Mesendoderm (in vitro differentiated cells): ENCODE results near the gene CLCN6.

ENCODE experiments used
- DNase-seq: peaks from one replicate; pipeline ENCODE4 v3.0.0; 2013
- H2AK5ac ChIP-seq: 2 replicates; pipeline ENCODE4 v1.6.1; 2013; ENCODE audit warnings: low read length, inconsistent platforms
- H2BK120ac ChIP-seq: 2 replicates; pipeline ENCODE4 v1.6.1; 2013; ENCODE audit warnings: low read depth, mild to moderate bottlenecking, low read length, moderate library complexity, mixed read lengths
- H2BK15ac ChIP-seq: replicated peaks from 2 replicates; pipeline ENCODE4 v1.6.1; 2013; ENCODE audit warnings: low read depth, mild to moderate bottlenecking, moderate library complexity
- H2BK5ac ChIP-seq: 2 replicates; pipeline ENCODE4 v1.6.1; 2013; ENCODE audit warnings: low read length, inconsistent platforms
- H3K18ac ChIP-seq: 2 replicates; pipeline ENCODE4 v1.6.1; 2013; ENCODE audit warnings: mild to moderate bottlenecking, low read length, mixed read lengths
- H3K23ac ChIP-seq: one replicate; pipeline ENCODE4 v1.6.1; 2013; ENCODE audit warnings: low read length
- H3K27ac ChIP-seq: 2 replicates; pipeline ENCODE4 v1.5.1; 2013; ENCODE audit warnings: low read depth, mild to moderate bottlenecking, inconsistent platforms, low read length, moderate library complexity
- H3K27me3 ChIP-seq: 2 replicates; pipeline ENCODE4 v1.6.1; 2013; ENCODE audit warnings: low read length, control low read depth, mild to moderate bottlenecking, inconsistent platforms; ENCODE audit not compliant: insufficient read depth, poor library complexity
- H3K36me3 ChIP-seq: 2 replicates; pipeline ENCODE4 v1.6.1; 2013; ENCODE audit warnings: low read length, inconsistent platforms; ENCODE audit not compliant: control insufficient read depth, insufficient read depth
- H3K4ac ChIP-seq: one replicate; pipeline ENCODE4 v1.6.1; 2013; ENCODE audit warnings: low read depth, mild to moderate bottlenecking, low read length, moderate library complexity
- H3K4me1 ChIP-seq: 2 replicates; pipeline ENCODE4 v1.6.1; 2013; ENCODE audit warnings: low read depth, low read length, inconsistent platforms; ENCODE audit not compliant: control insufficient read depth
- H3K4me2 ChIP-seq: 2 replicates; pipeline ENCODE4 v1.6.1; 2013; ENCODE audit warnings: low read length
- H3K4me3 ChIP-seq: 2 replicates; pipeline ENCODE4 v1.5.1; 2013; ENCODE audit warnings: mild to moderate bottlenecking, low read length
- H3K56ac ChIP-seq: one replicate; pipeline ENCODE4 v1.6.1; 2013; ENCODE audit warnings: low read length
- H3K79me1 ChIP-seq: 2 replicates; pipeline ENCODE4 v1.6.1; 2013; ENCODE audit warnings: low read length, inconsistent platforms
- H3K79me2 ChIP-seq: 2 replicates; pipeline ENCODE4 v1.6.1; 2013; ENCODE audit warnings: mild to moderate bottlenecking, low read length; ENCODE audit not compliant: control insufficient read depth, insufficient read depth
- H3K9ac ChIP-seq: 2 replicates; pipeline ENCODE4 v1.6.1; 2013; ENCODE audit warnings: low read length, inconsistent platforms
- H4K5ac ChIP-seq: one replicate; pipeline ENCODE4 v1.6.1; 2013; ENCODE audit warnings: low read length
- H4K8ac ChIP-seq: one replicate; pipeline ENCODE4 v1.6.1; 2013; ENCODE audit warnings: low read depth, mild to moderate bottlenecking, control low read depth, low read length, moderate library complexity
- whole genome bisulfite sequencing: extraction: QIAGEN DNeasy Blood & Tissue Kit; methylation state at CpG from one replicate; pipeline ENCODE4 v1.1.7; 2013; ENCODE audit warnings: low lambda C conversion rate, missing lambda C conversion rate; ENCODE audit not compliant: insufficient coverage; ENCODE audit errors: extremely low coverage; 5-methylcytosine and 5-hydroxymethylcytosine counted together

Gene CLCN6

GRCh38 chr1:11768821-11769220, 37.2 kb upstream of the CLCN6 start:
- Histone ChIP-seq H3K27ac (no peak overlapping the region), H3K4me2 (no peak overlapping the region), H3K36me3 (no peaks in the 10 kb centered on the region), H3K23ac (no peak overlapping the region), H3K27me3 (no peaks in the 10 kb centered on the region), H3K79me1 (no peaks in the 10 kb centered on the region), H3K18ac (no peak overlapping the region), H2BK5ac (no peak overlapping the region), H4K5ac (no peak overlapping the region), H2BK15ac (no peak overlapping the region), H3K79me2 (no peaks in the 10 kb centered on the region), H3K9ac (no peak overlapping the region), H3K56ac (no peak overlapping the region), H4K8ac (no peak overlapping the region), H3K4me3 (no peak overlapping the region), H3K4ac (no peak overlapping the region), H2AK5ac (no peak overlapping the region), H3K4me1 (no peaks in the 10 kb centered on the region), H2BK120ac (no peak overlapping the region)
- DNase-seq: peak; percentile 36
- no CpG with 5 or more reads among the region's 4 CpGs for WGBS

DNA sequence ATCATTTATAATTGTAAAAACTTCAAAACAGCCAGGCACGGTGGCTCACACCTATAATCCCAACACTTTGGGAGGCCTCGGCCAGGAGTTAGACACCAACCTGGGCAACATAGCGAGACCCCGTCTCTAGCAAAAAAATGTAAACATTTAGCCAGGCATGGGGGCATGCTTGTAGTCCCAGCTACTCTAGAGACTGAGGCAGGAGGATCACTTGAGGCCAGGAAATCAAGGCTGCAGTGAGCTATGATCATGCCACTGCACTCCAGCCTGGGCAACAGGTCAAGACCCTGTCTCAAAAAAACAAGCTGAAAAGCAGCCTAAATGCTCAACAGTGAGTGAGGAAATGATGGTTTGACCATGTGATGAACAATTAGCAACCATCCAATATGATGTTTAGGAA, 36.7 kb upstream of the CLCN6 start:
- no peak overlapping the region for H4K5ac ChIP-seq
- H2AK5ac ChIP-seq: no peak overlapping the region
- DNase-seq: no peak
- no peak overlapping the region for H3K4me2 ChIP-seq
- no peak overlapping the region for H2BK5ac ChIP-seq
- H3K23ac ChIP-seq: no peak overlapping the region
- H3K18ac ChIP-seq: no peak overlapping the region
- H3K4me3 ChIP-seq: no peak overlapping the region
- no peak overlapping the region for H2BK120ac ChIP-seq
- no peak overlapping the region for H3K56ac ChIP-seq
- H4K8ac ChIP-seq: no peak overlapping the region
- no peak overlapping the region for H3K9ac ChIP-seq
- H3K27me3 ChIP-seq: no peaks in the 10 kb centered on the region
- no peak overlapping the region for H2BK15ac ChIP-seq
- no CpG with 5 or more reads among the region's 4 CpGs for WGBS
- H3K4me1 ChIP-seq: no peaks in the 10 kb centered on the region
- H3K27ac ChIP-seq: no peak overlapping the region
- H3K4ac ChIP-seq: no peak overlapping the region
- H3K79me2 ChIP-seq: no peaks in the 10 kb centered on the region
- H3K79me1 ChIP-seq: no peaks in the 10 kb centered on the region
- no peaks in the 10 kb centered on the region for H3K36me3 ChIP-seq

- Histone ChIP-seq H3K9ac (no peak overlapping the region), H2BK15ac (no peak overlapping the region), H2AK5ac (no peak overlapping the region), H3K4ac (no peak overlapping the region), H4K8ac (no peak overlapping the region), H3K27ac (no peak overlapping the region), H3K56ac (no peak overlapping the region), H4K5ac (no peak overlapping the region), H3K4me3 (no peak overlapping the region), H3K4me2 (no peak overlapping the region), H2BK5ac (no peak overlapping the region), H3K4me1 (no peaks in the 10 kb centered on the region), H3K18ac (no peak overlapping the region), H3K79me2 (no peaks in the 10 kb centered on the region), H2BK120ac (no peak overlapping the region), H3K23ac (no peak overlapping the region), H3K79me1 (no peaks in the 10 kb centered on the region), H3K36me3 (no peaks in the 10 kb centered on the region), H3K27me3 (no peaks in the 10 kb centered on the region)
- DNase-seq: no peak
Observed at GRCh38 chr1:11770011-11770410, 36.0 kb upstream of the CLCN6 start.

DNA sequence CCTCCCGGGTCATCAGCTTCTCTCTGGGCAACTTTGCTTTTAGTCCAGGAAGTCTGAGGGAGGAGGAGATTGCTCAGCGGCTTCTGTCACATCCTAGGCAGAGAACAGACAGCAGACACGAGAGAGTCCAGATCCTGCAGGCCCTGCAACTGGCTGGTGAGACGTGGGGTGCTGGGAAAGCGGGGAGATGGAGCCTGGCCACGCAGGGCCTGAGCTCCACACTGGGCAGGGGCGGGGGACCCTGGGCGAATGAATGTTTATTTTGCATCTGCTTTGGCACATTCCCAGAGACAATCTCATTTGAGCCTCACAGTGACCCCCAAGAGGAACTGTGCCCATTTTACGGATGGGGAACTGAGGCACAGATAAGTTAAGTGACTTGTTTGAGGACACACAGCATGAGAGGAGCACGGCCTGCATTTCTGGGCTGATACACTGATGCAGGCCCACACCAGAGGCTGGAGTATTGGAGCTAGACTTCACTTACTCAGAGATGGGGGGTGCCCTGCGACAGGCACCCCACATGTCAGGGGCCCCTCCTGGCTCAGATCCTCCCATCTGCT, 34.4 kb upstream of the CLCN6 start:
- no peaks in the 10 kb centered on the region for H3K27me3 ChIP-seq
- no peak overlapping the region for H3K9ac ChIP-seq
- WGBS: no CpG with 5 or more reads among the region's 11 CpGs
- no peaks in the 10 kb centered on the region for H3K4me1 ChIP-seq
- H3K79me1 ChIP-seq: no peaks in the 10 kb centered on the region
- no peak overlapping the region for H3K23ac ChIP-seq
- no peak overlapping the region for H3K4me3 ChIP-seq
- no peak overlapping the region for H3K27ac ChIP-seq
- no peak overlapping the region for H3K4ac ChIP-seq
- H3K36me3 ChIP-seq: no peaks in the 10 kb centered on the region
- no peaks in the 10 kb centered on the region for H3K79me2 ChIP-seq
- no peak overlapping the region for H2AK5ac ChIP-seq
- no peak overlapping the region for H2BK5ac ChIP-seq
- no peak overlapping the region for H3K56ac ChIP-seq
- H2BK120ac ChIP-seq: no peak overlapping the region
- no peak overlapping the region for H2BK15ac ChIP-seq
- no peak overlapping the region for H4K5ac ChIP-seq
- H3K18ac ChIP-seq: no peak overlapping the region
- H4K8ac ChIP-seq: no peak overlapping the region
- H3K4me2 ChIP-seq: no peak overlapping the region
- DNase-seq: no peak

DNA sequence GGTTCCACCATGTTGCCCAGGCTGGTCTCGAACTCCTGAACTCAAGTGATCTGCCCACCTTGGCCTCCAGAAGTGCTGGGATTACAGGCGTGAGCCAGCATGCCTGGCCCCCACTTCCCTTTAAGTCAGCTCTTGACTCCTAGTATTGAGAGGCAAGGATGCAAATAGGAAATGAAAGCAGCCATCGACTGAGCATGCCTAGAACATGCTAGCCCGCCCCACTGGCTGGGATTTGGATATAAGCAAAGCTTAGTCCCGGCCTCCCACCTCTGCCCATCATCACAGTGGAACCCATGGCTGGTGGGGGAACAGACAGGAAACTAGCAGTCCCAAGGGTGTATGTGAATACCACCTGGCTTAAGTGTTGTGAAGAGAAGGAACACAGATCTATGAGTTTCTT, 33.5 kb upstream of the CLCN6 start:
- no CpG with 5 or more reads among the region's 5 CpGs for WGBS
- no peaks in the 10 kb centered on the region for H3K36me3 ChIP-seq

GRCh38 chr1:11774753-11775152, 31.2 kb upstream of the CLCN6 start:
- Histone ChIP-seq H3K9ac (no peak overlapping the region), H4K5ac (no peak overlapping the region), H2BK15ac (no peak overlapping the region), H4K8ac (no peak overlapping the region), H2AK5ac (no peak overlapping the region), H3K27me3 (no peaks in the 10 kb centered on the region), H3K4me2 (no peak overlapping the region), H3K4ac (no peak overlapping the region), H2BK120ac (no peak overlapping the region), H3K23ac (no peak overlapping the region), H3K79me1 (no peaks in the 10 kb centered on the region), H3K18ac (no peak overlapping the region), H2BK5ac (no peak overlapping the region), H3K4me3 (no peak overlapping the region), H3K4me1 (no peaks in the 10 kb centered on the region), H3K79me2 (no peaks in the 10 kb centered on the region), H3K27ac (no peak overlapping the region), H3K56ac (no peak overlapping the region), H3K36me3 (no peaks in the 10 kb centered on the region)
- no peak for DNase-seq
- WGBS: no CpG with 5 or more reads among the region's 9 CpGs

More for the DNA sequence above, 33.5 kb upstream of the CLCN6 start:
- Histone ChIP-seq H2AK5ac (no peak overlapping the region), H3K27me3 (no peaks in the 10 kb centered on the region), H3K4ac (no peak overlapping the region), H3K23ac (no peak overlapping the region), H3K18ac (no peak overlapping the region), H2BK15ac (no peak overlapping the region), H2BK5ac (no peak overlapping the region), H2BK120ac (no peak overlapping the region), H3K4me3 (no peak overlapping the region), H3K4me1 (no peaks in the 10 kb centered on the region), H3K9ac (no peak overlapping the region), H3K79me1 (no peaks in the 10 kb centered on the region), H3K27ac (no peak overlapping the region), H3K79me2 (no peaks in the 10 kb centered on the region), H3K4me2 (no peak overlapping the region), H3K56ac (no peak overlapping the region), H4K8ac (no peak overlapping the region), H4K5ac (no peak overlapping the region)
- no peak for DNase-seq
